Measurements from ENCODE around the gene CSRP2. TPM values are rescaled to one million over a fixed set of nuclear protein-coding genes. Genes with fewer than 3 reads are reported as not detected.

CSRP2 gene
- 1 to 10 TPM in 1 of 2 experiments, not detected in 1; 1.2 TPM for total RNA-seq

DNA sequence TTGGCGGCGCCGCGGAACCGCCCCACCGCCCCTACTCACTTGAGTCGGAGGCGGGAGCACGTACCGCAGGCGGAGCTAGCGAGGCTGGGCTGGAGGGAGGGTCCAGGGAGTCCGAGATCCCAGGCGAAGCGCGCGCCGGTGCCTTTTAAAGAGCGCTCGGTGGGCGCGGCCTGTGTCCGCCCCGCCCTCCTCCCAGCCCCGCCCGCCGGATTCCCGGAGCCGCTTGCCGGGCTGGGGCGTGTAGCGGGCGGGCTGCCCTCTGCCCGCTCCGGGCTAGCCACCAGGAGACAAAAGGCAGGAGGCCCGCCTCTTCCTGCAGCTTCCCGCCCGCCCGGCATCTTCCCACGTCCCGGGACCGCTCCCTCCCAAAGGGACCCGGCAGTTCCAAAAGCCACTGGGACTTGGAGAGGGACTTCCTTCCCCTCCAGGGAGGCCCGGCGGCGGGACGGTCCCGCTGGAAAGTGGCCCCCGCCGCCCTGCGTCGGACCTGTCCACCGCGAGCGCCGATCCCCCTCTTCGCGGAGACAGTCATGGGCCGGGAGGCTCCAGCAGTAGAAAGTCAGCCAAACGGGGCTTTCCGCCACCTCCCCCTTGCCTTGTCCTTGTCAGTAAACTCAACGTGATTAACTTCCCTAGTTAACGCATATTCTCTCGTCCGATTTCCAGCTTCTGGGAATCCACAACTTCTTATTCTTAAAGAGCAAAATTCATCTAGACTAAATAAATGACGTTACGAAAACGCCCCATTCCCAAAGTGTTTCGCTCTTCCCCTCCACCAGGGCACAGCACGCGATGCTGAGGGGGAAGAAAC, at the start of gene CSRP2:
Gene CSRP2, minus strand, starts transcription at position 121 of the 811 bp plus-strand sequence. CDS start 12,759 bp downstream, outside the sequence.
- H3K4me3 Mint-ChIP-seq: peak within 1 kb of the TSS; percentile 78
- CTCF ChIA-PET: no interaction called here
- no peak within 1 kb of the TSS for H3K27ac Mint-ChIP-seq
- DNase-seq: peak; percentile 71
- H3K4me1 Mint-ChIP-seq: peaks cover 11% of the 10 kb centered on the region
- ATAC-seq: peak; percentile 89
- H3K9me3 Mint-ChIP-seq (ENCODE audit: low read depth): no peaks in the 10 kb centered on the region
- H3K27me3 Mint-ChIP-seq: peaks cover 74% of the 10 kb centered on the region
- no peaks in the 10 kb centered on the region for H3K36me3 Mint-ChIP-seq

DNA sequence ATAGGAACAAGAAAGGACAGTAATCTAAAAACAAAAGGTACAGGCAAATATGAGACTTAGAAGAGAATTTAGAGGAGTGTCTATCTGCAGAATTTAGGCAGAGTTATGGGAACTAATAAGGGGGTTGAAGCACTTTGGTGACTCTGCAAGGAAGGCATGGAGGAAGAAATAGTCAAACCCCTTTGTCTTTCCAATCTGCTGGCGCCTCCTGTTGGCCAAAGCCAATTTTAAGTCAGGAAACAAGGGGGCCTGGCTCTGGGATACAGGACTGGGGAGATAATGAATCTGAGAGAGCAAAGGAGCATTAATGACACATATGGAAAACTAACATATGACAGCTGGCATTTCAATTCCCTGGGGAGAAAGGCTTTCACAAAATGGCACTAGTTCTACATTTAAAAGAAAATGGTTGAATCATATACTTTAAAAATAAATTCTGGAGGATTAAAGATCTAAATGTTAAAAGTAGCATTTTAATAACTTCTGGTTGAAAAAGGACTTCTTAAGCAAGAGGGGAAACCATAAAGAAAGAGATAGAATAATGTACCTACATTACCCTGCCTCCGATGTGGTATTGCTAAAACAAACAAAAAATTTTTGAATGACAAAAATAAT, 48.5 kb upstream of the CSRP2 start:
- Mint-ChIP-seq H3K4me3 (no peak overlapping the region), H3K4me1 (no peaks in the 10 kb centered on the region), H3K36me3 (no peaks in the 10 kb centered on the region), H3K9me3 (ENCODE audit: low read depth) (no peaks in the 10 kb centered on the region), H3K27ac (no peak overlapping the region), H3K27me3 (peaks cover 16% of the 10 kb centered on the region)
- DNase-seq: peak; percentile 44
- CTCF ChIA-PET: no interaction called here
- no peak for ATAC-seq

DNA sequence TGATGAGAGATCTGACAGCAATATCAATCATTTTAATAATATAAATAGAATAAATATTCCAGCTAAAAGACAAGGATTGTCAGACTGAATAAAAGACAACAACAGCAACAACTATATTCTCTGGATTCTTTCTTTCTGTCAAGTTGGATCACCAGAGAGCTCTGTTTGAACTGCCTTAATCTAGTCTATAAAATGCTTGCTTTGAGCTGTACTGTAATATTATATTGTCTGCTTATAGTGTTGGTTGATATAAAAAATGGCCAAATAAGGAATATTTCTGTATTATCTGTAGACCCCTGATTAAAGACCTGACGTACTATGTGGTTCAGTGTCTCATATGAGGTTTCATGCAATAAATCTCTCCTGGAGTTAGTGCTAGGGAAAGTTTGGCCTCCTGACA, 46.3 kb upstream of the CSRP2 start:
- Mint-ChIP-seq H3K36me3 (no peaks in the 10 kb centered on the region), H3K4me1 (peaks cover 5% of the 10 kb centered on the region), H3K27ac (no peak overlapping the region), H3K4me3 (no peak overlapping the region), H3K27me3 (peaks cover 17% of the 10 kb centered on the region), H3K9me3 (ENCODE audit: low read depth) (no peaks in the 10 kb centered on the region)
- ATAC-seq (no peak), DNase-seq (no peak)
- CTCF ChIA-PET: no interaction called here

DNA sequence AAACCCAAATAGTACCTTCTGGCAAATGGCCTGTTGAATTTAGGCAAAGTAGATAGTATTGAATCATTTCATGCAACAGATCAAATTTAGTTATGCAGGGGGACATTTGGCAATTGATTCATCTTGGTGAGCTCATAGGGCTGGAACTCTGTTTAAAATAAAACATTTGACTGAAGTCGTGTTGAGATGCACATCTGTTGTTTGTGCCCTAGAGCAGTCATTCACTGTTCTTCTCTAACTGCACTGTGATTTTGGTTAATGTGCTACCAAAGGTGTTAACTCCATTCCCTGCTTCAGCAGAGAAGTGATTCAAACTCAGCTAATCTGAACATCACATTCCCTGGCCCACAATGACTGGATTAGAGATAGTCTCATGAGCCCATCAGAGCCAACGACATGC, 44.0 kb upstream of the CSRP2 start:
- CTCF ChIA-PET: no interaction called here
- no peaks in the 10 kb centered on the region for H3K36me3 Mint-ChIP-seq

DNA sequence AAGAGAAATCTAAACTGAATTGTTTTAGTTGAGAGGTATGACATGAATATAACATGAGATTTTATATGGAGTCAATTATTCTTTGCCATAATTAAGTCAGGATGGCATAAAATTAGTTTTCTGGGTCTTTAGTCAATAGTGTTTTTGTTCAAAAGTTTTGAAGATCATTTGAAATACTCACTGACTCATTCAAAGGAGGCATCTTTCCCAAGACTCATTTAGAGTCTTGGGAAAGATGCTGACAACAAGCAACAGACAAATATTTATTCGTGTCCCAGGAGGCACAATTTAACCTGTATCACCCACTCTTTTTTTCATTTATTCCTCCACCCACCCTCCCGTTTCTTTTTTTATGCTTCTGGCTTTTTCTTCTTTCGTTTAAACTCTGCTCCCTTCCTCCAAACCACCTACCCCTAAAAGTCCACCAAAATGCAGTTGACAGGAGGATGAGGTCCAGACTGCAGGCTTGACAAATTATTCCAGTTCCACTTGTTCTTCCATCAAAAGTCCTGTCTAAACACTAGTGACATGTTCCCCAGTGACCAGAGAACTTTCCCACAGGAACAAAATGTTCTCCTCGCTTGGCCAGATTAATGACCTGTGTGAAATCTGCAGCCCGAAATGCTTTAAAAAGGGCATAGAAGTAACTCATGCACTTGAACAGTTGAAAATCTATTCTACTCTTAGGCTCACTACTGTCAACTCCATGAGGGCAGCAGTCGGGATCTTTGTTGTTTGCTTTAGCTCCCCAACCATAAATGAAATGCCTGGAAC, 43.3 kb upstream of the CSRP2 start:
- Mint-ChIP-seq H3K4me1 (peaks cover 7% of the 10 kb centered on the region), H3K27ac (no peak overlapping the region), H3K27me3 (peaks cover 16% of the 10 kb centered on the region), H3K4me3 (no peak overlapping the region), H3K36me3 (no peaks in the 10 kb centered on the region), H3K9me3 (ENCODE audit: low read depth) (no peaks in the 10 kb centered on the region)
- no peak for DNase-seq
- no peak for ATAC-seq
- CTCF ChIA-PET: no interaction called here

More for the DNA sequence above, 44.0 kb upstream of the CSRP2 start:
- Mint-ChIP-seq H3K9me3 (ENCODE audit: low read depth) (no peaks in the 10 kb centered on the region), H3K27ac (no peak overlapping the region), H3K27me3 (peaks cover 15% of the 10 kb centered on the region), H3K4me3 (no peak overlapping the region), H3K4me1 (peaks cover 7% of the 10 kb centered on the region)
- ATAC-seq (no peak), DNase-seq (no peak)

DNA sequence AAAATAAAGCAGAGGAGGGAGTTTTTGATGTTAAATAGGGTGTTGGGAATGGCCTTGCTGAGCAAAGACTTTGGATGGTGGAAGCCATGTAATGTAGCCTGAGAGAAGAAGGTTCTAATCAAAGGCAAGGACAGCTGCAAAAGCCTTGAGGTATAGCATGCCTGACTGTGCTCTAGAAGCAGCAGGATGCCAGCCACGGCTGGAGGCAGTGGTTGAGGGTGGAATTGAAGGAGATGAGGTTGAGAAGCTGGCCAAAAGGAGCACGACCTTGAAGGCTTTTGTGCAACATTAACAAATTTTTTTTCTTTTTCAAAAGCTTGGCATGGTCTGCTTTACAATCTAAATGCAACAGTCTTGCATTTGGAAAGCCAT, 42.3 kb upstream of the CSRP2 start:
- peaks cover 23% of the 10 kb centered on the region for H3K27me3 Mint-ChIP-seq
- no peak overlapping the region for H3K4me3 Mint-ChIP-seq
- no peak for ATAC-seq
- H3K4me1 Mint-ChIP-seq: peaks cover 7% of the 10 kb centered on the region
- DNase-seq: no peak
- H3K9me3 Mint-ChIP-seq (ENCODE audit: low read depth): no peaks in the 10 kb centered on the region
- CTCF ChIA-PET: no interaction called here
- H3K36me3 Mint-ChIP-seq: no peaks in the 10 kb centered on the region
- no peak overlapping the region for H3K27ac Mint-ChIP-seq

DNA sequence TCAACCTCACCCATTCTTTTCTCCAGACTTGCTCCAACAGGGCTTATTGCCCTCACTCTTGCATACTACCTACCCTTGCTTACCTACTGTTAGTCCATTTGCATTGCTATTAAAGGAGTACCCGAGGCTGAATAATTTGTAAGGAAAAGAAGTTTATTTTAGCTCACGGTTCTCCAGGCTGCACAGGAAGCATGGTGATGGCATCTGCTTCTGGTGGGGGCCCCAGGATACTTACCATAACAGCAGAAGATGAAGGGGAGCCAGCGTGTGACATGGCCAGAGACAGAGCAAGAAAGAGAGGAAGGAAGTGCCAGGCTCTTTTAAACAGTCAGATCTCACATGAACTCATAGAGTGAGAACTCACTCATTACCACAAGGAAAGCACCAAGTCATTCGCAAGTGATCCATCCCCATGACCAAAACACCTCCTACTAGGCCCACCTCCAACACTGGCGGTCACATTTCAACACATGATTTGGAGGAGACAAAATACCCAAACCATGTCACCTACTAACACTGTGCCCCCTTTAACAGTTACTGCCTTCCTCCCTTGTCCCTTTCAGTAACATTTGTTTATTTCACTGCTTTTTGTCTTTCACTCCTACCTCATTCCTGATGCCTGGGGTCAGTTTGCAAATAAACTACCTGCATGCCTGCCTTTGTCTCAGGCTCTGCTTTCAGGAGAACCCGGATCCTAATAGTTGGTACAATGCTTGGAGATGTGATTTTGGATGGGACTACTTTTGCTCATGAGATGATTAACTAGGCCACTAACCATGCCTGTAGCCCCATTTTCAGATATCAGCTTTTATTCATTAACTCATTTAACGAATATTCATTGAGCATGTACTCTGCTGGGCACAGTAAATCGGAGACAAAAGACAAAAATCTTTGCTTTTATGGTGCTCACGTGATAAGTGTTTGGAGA, 41.6 kb upstream of the CSRP2 start:
- no peaks in the 10 kb centered on the region for H3K9me3 Mint-ChIP-seq (ENCODE audit: low read depth)
- CTCF ChIA-PET: no interaction called here
- no peak overlapping the region for H3K4me3 Mint-ChIP-seq
- peaks cover 7% of the 10 kb centered on the region for H3K4me1 Mint-ChIP-seq
- H3K27me3 Mint-ChIP-seq: peaks cover 27% of the 10 kb centered on the region
- DNase-seq (no peak), ATAC-seq (peak; percentile 12)
- H3K27ac Mint-ChIP-seq: no peak overlapping the region
- H3K36me3 Mint-ChIP-seq: no peaks in the 10 kb centered on the region

DNA sequence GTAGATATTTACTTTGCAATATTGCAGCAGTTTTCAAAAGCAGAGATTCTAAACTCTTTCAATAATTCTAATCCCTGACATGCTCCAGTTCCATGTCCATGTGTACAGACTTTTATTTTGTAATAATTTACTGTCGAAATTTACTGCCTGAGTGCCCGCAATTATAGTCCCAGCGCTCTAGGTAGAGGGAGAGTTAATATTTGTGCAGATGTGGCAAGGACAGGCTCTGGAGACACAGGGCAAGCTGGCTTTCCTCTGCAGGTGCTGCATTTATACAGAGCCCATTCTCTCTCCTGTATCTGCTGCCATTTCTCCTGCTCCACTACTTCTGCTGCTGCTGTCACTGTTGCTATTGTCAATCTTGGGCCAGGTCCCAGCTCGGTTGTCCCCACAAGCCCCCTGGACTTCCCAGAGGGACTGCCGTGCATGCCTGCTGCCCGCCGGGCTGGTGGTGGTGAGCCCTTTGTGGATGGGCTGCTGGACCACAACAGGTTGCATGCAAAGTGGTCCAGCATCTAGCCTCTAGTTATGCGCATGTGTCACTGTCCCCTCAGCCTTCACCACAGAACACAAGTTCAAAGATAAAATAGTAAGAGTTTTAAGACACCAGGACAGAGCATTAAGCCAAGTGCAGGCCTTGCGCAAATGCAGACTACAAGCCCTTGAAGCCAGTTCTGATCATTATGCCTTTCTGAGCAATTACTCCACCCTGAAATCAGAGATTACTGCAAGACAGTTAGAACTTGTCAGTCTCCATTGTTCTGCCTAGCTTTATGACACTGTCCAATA, 40.8 kb upstream of the CSRP2 start:
- H3K27ac Mint-ChIP-seq: no peak overlapping the region
- no peaks in the 10 kb centered on the region for H3K36me3 Mint-ChIP-seq
- no peak overlapping the region for H3K4me3 Mint-ChIP-seq
- peaks cover 7% of the 10 kb centered on the region for H3K4me1 Mint-ChIP-seq
- CTCF ChIA-PET: no interaction called here
- ATAC-seq (no peak), DNase-seq (no peak)
- peaks cover 30% of the 10 kb centered on the region for H3K27me3 Mint-ChIP-seq
- no peaks in the 10 kb centered on the region for H3K9me3 Mint-ChIP-seq (ENCODE audit: low read depth)

DNA sequence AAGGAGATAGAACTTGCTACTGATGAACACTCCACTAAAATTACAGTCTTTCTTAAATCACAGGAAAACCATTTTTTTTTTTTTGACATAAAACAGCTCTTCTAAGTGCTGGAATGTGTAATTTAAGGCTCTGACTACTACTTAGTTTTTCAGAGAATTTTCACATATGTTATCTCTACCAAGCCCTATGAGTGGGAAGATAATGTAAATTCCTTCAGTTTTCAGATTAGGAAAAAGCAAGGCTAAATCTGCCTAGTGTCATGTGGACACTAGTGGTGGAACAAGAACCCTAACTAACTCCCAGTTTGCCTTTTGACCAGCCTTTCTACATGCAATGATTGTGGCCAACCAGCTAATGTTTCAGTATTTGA, 37.3 kb upstream of the CSRP2 start:
- Mint-ChIP-seq H3K27me3 (peaks cover 26% of the 10 kb centered on the region), H3K9me3 (ENCODE audit: low read depth) (no peaks in the 10 kb centered on the region), H3K27ac (no peak overlapping the region), H3K4me3 (no peak overlapping the region), H3K4me1 (peaks cover 7% of the 10 kb centered on the region), H3K36me3 (no peaks in the 10 kb centered on the region)
- ATAC-seq (no peak), DNase-seq (no peak)
- CTCF ChIA-PET: no interaction called here

DNA sequence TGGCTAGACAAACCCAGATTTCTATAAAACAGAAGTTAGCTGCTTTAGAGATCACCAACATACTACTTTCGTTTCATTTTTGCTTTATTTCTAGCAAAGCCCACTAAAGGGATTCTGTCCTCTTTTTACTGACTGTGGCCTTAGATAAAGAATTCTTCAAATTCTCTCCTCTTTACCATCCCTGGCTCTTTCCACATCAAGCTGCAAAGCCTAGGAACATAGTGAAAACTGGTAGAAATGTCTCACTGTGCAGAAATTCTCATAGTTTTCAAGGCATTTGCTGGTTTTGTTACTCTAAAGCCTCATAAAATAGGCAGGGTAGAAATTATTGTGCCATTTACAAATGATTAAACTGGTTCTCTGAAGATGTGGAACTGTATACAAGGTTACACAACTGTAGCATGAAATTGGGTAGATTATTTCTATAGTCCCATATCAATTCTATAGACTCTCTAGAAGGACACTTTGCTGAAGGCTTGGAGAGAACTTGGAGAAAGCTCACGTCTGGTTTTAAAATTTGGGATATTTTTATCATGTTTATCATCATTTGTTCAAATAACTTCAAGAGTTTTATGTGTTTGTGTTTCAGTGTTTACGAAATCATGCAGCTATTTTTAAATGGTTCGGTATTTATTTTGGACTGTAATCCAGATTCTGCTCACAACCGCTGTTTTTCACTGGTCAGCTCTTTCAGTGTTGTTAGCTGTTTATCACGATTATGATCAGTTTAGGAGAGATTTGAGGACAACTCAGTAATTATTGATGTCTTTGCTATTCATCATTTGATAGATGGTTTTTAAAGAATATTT, 36.7 kb upstream of the CSRP2 start:
- DNase-seq (no peak), ATAC-seq (no peak)
- CTCF ChIA-PET: no interaction called here
- Mint-ChIP-seq H3K27me3 (peaks cover 32% of the 10 kb centered on the region), H3K9me3 (ENCODE audit: low read depth) (no peaks in the 10 kb centered on the region), H3K27ac (no peak overlapping the region), H3K36me3 (no peaks in the 10 kb centered on the region), H3K4me3 (no peak overlapping the region), H3K4me1 (peaks cover 6% of the 10 kb centered on the region)

DNA sequence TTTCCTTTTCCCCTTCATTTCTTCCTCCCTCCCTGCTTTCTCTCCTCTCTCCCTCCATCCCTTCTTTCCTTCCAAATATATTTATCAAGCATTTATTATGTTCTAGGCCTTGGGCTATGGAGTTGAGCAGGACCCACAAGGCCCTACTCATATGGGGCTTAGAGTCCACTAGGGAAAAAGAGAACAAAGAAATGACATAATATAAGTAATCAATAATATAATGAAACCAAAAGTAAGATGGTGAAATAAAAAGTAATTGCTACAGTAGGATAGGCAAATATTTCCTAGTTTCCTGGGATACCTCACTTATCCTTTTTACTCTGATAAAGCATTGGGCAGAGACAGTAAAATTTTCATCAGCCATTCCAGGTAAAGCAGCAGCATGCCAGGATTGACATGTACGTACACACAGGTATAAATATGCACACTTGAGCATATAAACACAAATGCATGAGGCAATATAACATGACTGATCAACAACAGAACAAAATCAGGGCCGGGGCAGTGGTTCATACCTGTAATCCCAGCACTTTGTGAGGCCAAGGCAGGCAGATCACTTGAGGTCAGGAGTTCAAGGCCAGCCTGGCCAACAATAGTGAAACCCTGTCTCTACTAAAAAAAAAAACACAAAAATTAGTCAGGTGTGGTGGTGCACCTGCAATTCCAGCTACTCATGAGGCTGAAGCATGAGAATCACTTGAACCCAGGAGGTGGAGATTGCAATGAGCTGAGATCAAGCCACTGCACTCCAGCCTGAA, 35.5 kb upstream of the CSRP2 start:
- CTCF ChIA-PET: no interaction called here
- ATAC-seq (no peak), DNase-seq (no peak)
- Mint-ChIP-seq H3K27me3 (peaks cover 39% of the 10 kb centered on the region), H3K4me1 (no peaks in the 10 kb centered on the region), H3K36me3 (no peaks in the 10 kb centered on the region), H3K9me3 (ENCODE audit: low read depth) (no peaks in the 10 kb centered on the region), H3K4me3 (no peak overlapping the region), H3K27ac (no peak overlapping the region)
